Adipocyte (in vitro differentiated cells): ENCODE results near the gene TRIM71.
"Not testable (repeated sequence)": the region's sequence is repeated elsewhere in the genome, so short reads cannot be mapped to it uniquely, and the experiment has no call there.

Source experiments
- DNase-seq: peaks from one replicate; pipeline ENCODE4 v3.0.0-alpha.2; 2015; ENCODE audit warnings: low read depth
- H3K27me3 ChIP-seq: replicated peaks from 2 replicates; pipeline ENCODE4 v1.7.0; 2013; ENCODE audit warnings: mild to moderate bottlenecking, low read length, moderate library complexity; ENCODE audit not compliant: control insufficient read depth, insufficient read depth
- H3K36me3 ChIP-seq: 2 replicates; pipeline ENCODE4 v1.7.0; 2013; ENCODE audit warnings: low read length, mild to moderate bottlenecking, moderate library complexity; ENCODE audit not compliant: control insufficient read depth, insufficient read depth, severe bottlenecking
- H3K4me1 ChIP-seq: 2 replicates; pipeline ENCODE4 v1.7.0; 2013; ENCODE audit warnings: mild to moderate bottlenecking, low read length, moderate library complexity; ENCODE audit not compliant: control insufficient read depth, insufficient read depth
- H3K4me3 ChIP-seq: 2 replicates; pipeline ENCODE4 v1.7.0; 2013; ENCODE audit warnings: mild to moderate bottlenecking, low read length, moderate library complexity
- H3K9ac ChIP-seq: 2 replicates; pipeline ENCODE4 v1.7.0; 2013; ENCODE audit warnings: mild to moderate bottlenecking, low read length, moderate library complexity
- H3K9me3 ChIP-seq: 2 replicates; pipeline ENCODE4 v1.7.0; 2013; ENCODE audit warnings: mild to moderate bottlenecking, low read length, moderate library complexity; ENCODE audit not compliant: control insufficient read depth

TRIM71 gene

GRCh38 chr3:32919920-32920319 is 102.1 kb downstream of the TRIM71 start:
- H3K36me3 ChIP-seq = no peaks in the 10 kb centered on the region
- H3K4me1 ChIP-seq = peaks cover 10% of the 10 kb centered on the region
- H3K9ac ChIP-seq = no peak overlapping the region
- DNase-seq = no peak
- H3K9me3 ChIP-seq = peaks cover 13% of the 10 kb centered on the region
- no peaks in the 10 kb centered on the region for H3K27me3 ChIP-seq
- H3K4me3 ChIP-seq = no peak overlapping the region

GRCh38 chr3:32922078-32922477 is 104.3 kb downstream of the TRIM71 start:
- no peaks in the 10 kb centered on the region for H3K36me3 ChIP-seq
- peaks cover 10% of the 10 kb centered on the region for H3K4me1 ChIP-seq
- no peak overlapping the region for H3K4me3 ChIP-seq
- no peak overlapping the region for H3K9ac ChIP-seq
- DNase-seq = no peak
- H3K27me3 ChIP-seq = no peaks in the 10 kb centered on the region
- H3K9me3 ChIP-seq = peaks cover 11% of the 10 kb centered on the region

GRCh38 chr3:32930161-32930560 is 112.4 kb downstream of the TRIM71 start:
- no peak for DNase-seq
- Histone ChIP-seq H3K27me3 (no peaks in the 10 kb centered on the region), H3K9ac (no peak overlapping the region), H3K4me3 (no peak overlapping the region), H3K4me1 (no peaks in the 10 kb centered on the region), H3K36me3 (no peaks in the 10 kb centered on the region), H3K9me3 (peaks cover 3% of the 10 kb centered on the region)

- not testable (repeated sequence) for H3K4me1 ChIP-seq, H3K27me3 ChIP-seq, H3K36me3 ChIP-seq, H3K9me3 ChIP-seq, DNase-seq, H3K9ac ChIP-seq, H3K4me3 ChIP-seq
Observed at GRCh38 chr3:32931273-32931672, 113.5 kb downstream of the TRIM71 start.

- peak; percentile 70 for DNase-seq
- Histone ChIP-seq H3K9me3 (no peaks in the 10 kb centered on the region), H3K4me1 (peaks cover 3% of the 10 kb centered on the region), H3K36me3 (no peaks in the 10 kb centered on the region), H3K27me3 (no peaks in the 10 kb centered on the region), H3K4me3 (no peak overlapping the region), H3K9ac (peak overlapping the region; percentile 20)
Observed at GRCh38 chr3:32934150-32934742, 116.4 kb downstream of the TRIM71 start.

GRCh38 chr3:32937331-32937730 is 119.5 kb downstream of the TRIM71 start:
- DNase-seq = peak; percentile 12
- Histone ChIP-seq H3K9ac (no peak overlapping the region), H3K27me3 (no peaks in the 10 kb centered on the region), H3K4me1 (peaks cover 3% of the 10 kb centered on the region), H3K4me3 (no peak overlapping the region), H3K9me3 (no peaks in the 10 kb centered on the region), H3K36me3 (no peaks in the 10 kb centered on the region)

GRCh38 chr3:32939531-32940284 is 121.9 kb downstream of the TRIM71 start:
- not testable (repeated sequence) for H3K9me3 ChIP-seq, H3K9ac ChIP-seq, H3K36me3 ChIP-seq, H3K4me1 ChIP-seq, H3K4me3 ChIP-seq, H3K27me3 ChIP-seq, DNase-seq

GRCh38 chr3:32940726-32941125 is 122.9 kb downstream of the TRIM71 start:
- no peak for DNase-seq
- Histone ChIP-seq H3K27me3 (no peaks in the 10 kb centered on the region), H3K9ac (no peak overlapping the region), H3K9me3 (no peaks in the 10 kb centered on the region), H3K4me3 (no peak overlapping the region), H3K4me1 (peaks cover 3% of the 10 kb centered on the region), H3K36me3 (no peaks in the 10 kb centered on the region)

- Histone ChIP-seq H3K9ac (no peak overlapping the region), H3K9me3 (peaks cover 7% of the 10 kb centered on the region), H3K27me3 (no peaks in the 10 kb centered on the region), H3K4me3 (no peak overlapping the region), H3K36me3 (no peaks in the 10 kb centered on the region), H3K4me1 (no peaks in the 10 kb centered on the region)
- DNase-seq = peak; percentile 7
Observed at GRCh38 chr3:32945136-32945535, 127.3 kb downstream of the TRIM71 start.

- not testable (repeated sequence) for DNase-seq, H3K36me3 ChIP-seq, H3K4me3 ChIP-seq, H3K9me3 ChIP-seq, H3K4me1 ChIP-seq, H3K27me3 ChIP-seq, H3K9ac ChIP-seq
Observed at GRCh38 chr3:32945598-32945997, 127.8 kb downstream of the TRIM71 start.

- H3K9ac ChIP-seq = no peak overlapping the region
- DNase-seq = no peak
- H3K36me3 ChIP-seq = no peaks in the 10 kb centered on the region
- no peaks in the 10 kb centered on the region for H3K4me1 ChIP-seq
- H3K27me3 ChIP-seq = peaks cover 8% of the 10 kb centered on the region
- H3K4me3 ChIP-seq = no peak overlapping the region
- H3K9me3 ChIP-seq = peaks cover 7% of the 10 kb centered on the region
Observed at GRCh38 chr3:32946973-32947788, 129.4 kb downstream of the TRIM71 start.
